HepG2 (cell line): ENCODE measurements around the gene C1QTNF12. TPM values are rescaled to one million over a fixed set of nuclear protein-coding genes. Genes with fewer than 3 reads are reported as not detected.

ENCODE experiments used
- AGO1 ChIP-seq: fragments of 200-400 bp; formaldehyde crosslinking; IDR thresholded peaks from 2 replicates; pipeline ENCODE4 v1.6.1; 2017; ENCODE audit warnings: mild to moderate bottlenecking, low read depth, low read length, moderate library complexity; ENCODE audit not compliant: poor library complexity, severe bottlenecking
- ATF5 ChIP-seq: sonication (generic); formaldehyde crosslinking; IDR thresholded peaks from 2 replicates; pipeline ENCODE4 v1.4.0; 2020; ENCODE audit warnings: mild to moderate bottlenecking, low read depth, missing genetic modification reagents
- CENPX ChIP-seq: sonication (generic); formaldehyde crosslinking; IDR thresholded peaks from 2 replicates; pipeline ENCODE4 v1.9.0; 2021; ENCODE audit warnings: mild to moderate bottlenecking, missing genetic modification reagents, moderate library complexity
- CHCHD3 ChIP-seq: sonication (generic); formaldehyde crosslinking; IDR thresholded peaks from 2 replicates; pipeline ENCODE4 v1.8.0; 2022; ENCODE audit warnings: mild to moderate bottlenecking, missing genetic modification reagents, moderate library complexity
- GMEB1 ChIP-seq: sonication (generic); formaldehyde crosslinking; IDR thresholded peaks from 2 replicates; pipeline ENCODE4 v1.5.1; 2020; ENCODE audit warnings: missing genetic modification reagents, mild to moderate bottlenecking, borderline replicate concordance
- JDP2 ChIP-seq: sonication (generic); formaldehyde crosslinking; IDR thresholded peaks from 2 replicates; pipeline ENCODE4 v1.8.1; 2022; ENCODE audit warnings: missing genetic modification reagents, borderline replicate concordance
- KDM3A ChIP-seq: IDR thresholded peaks from 2 replicates; pipeline ENCODE4 v1.6.1; 2018; ENCODE audit warnings: low read depth, missing compliant biosample characterization
- PRPF4 ChIP-seq: fragments of 200-400 bp; formaldehyde crosslinking; IDR thresholded peaks from 2 replicates; pipeline ENCODE4 v1.6.1; 2016; ENCODE audit warnings: low read length, low read depth; ENCODE audit not compliant: poor library complexity, severe bottlenecking
- RBM22 ChIP-seq: fragments of 200-400 bp; formaldehyde crosslinking; optimal IDR thresholded peaks from 2 replicates; pipeline ENCODE3; 2017; ENCODE audit warnings: mild to moderate bottlenecking, low read length, moderate library complexity
- SNAI1 ChIP-seq: sonication (generic); formaldehyde crosslinking; IDR thresholded peaks from 2 replicates; pipeline ENCODE4 v1.5.0; 2020; ENCODE audit warnings: mild to moderate bottlenecking, missing genetic modification reagents, borderline replicate concordance
- TBP ChIP-seq: sonication (generic); formaldehyde crosslinking; IDR thresholded peaks from 2 replicates; pipeline ENCODE4 v1.5.0; 2020; ENCODE audit warnings: missing genetic modification reagents
- TERF1 ChIP-seq: sonication (generic); formaldehyde crosslinking; IDR thresholded peaks from 2 replicates; pipeline ENCODE4 v1.8.0; 2022; ENCODE audit warnings: mild to moderate bottlenecking, missing genetic modification reagents, moderate library complexity
- TFAP4 ChIP-seq: sonication (generic); IDR thresholded peaks from 2 replicates; pipeline ENCODE4 v1.6.1; 2016; ENCODE audit warnings: low read depth, borderline replicate concordance
- ZBTB46 ChIP-seq: sonication (generic); formaldehyde crosslinking; IDR thresholded peaks from 2 replicates; pipeline ENCODE4 v1.4.0; 2020; ENCODE audit warnings: mild to moderate bottlenecking, missing genetic modification reagents, borderline replicate concordance
- ZNF12 ChIP-seq: sonication (generic); formaldehyde crosslinking; IDR thresholded peaks from 2 replicates; pipeline ENCODE4 v1.5.0; 2020; ENCODE audit warnings: missing genetic modification reagents
- ZNF124 ChIP-seq: sonication (generic); formaldehyde crosslinking; IDR thresholded peaks from 2 replicates; pipeline ENCODE4 v1.4.0; 2020; ENCODE audit warnings: missing genetic modification reagents
- ZNF564 ChIP-seq: sonication (generic); formaldehyde crosslinking; IDR thresholded peaks from 2 replicates; pipeline ENCODE4 v1.8.1; 2023; ENCODE audit warnings: mild to moderate bottlenecking, missing genetic modification reagents
- ZNF782 ChIP-seq: sonication (generic); formaldehyde crosslinking; IDR thresholded peaks from 2 replicates; pipeline ENCODE4 v1.4.0; 2020; ENCODE audit warnings: missing genetic modification reagents, mild to moderate bottlenecking, borderline replicate concordance
- ZZZ3 ChIP-seq: sonication (generic); formaldehyde crosslinking; IDR thresholded peaks from 2 replicates; pipeline ENCODE4 v1.4.0; 2020; ENCODE audit warnings: missing genetic modification reagents, mild to moderate bottlenecking, borderline replicate concordance
- polyA plus RNA-seq, 8 experiments: library from polyadenylated mRNA; depleted of rRNA in 3 of 8; stranded (reverse) in 7 of 8; unstranded in 1 of 8; fragments of >200 nt; fragmentation: Illumina TruSeq in 4 of 8; extraction: Trizol in 4 of 8; gene quantifications; 2 replicates each; pipeline versions ENCODE4 v1.2.1 to v1.2.3, GENCODE V29; 2011 to 2016; ENCODE audit warnings: low read depth in 4 of 8, missing spikeins in 1 of 8, mixed read lengths in 1 of 8; ENCODE audit not compliant: insufficient read depth in 1 of 8
- total RNA-seq, 5 experiments: library from RNA; depleted of rRNA; stranded (reverse); fragments of >200 nt; fragmentation: Illumina TruSeq; extraction: Trizol; gene quantifications; 2 replicates each; pipeline ENCODE4 v1.2.3, GENCODE V29; 2016; ENCODE audit warnings: low read depth in 1 of 5

C1QTNF12 gene
- total and polyA plus RNA-seq, 2 of the 13 experiments (the other 11 are each of a cell fraction or from before 2014, with no cell fraction given): 0.18 to 0.64 TPM

GRCh38 chr1:1231400-1232207 is 14.9 kb downstream of the C1QTNF12 start, which contains the start of gene SDF4 (continued):
- TF ChIP-seq TERF1 (CRISPR knock-in tag): no peak
- no peak for TF ChIP-seq SNAI1 (CRISPR knock-in tag)
- no peak for TF ChIP-seq KDM3A
- peak; percentile 94 for TF ChIP-seq AGO1
- TF ChIP-seq TBP (CRISPR knock-in tag): no peak
- 0 out of 2 replicates have a peak, but pooled peaks have one; percentile 61 for TF ChIP-seq ZNF124
- TF ChIP-seq ZBTB46 (CRISPR knock-in tag): peak; percentile 44; the same call in 1 of the 2 replicates
- TF ChIP-seq RBM22: no peak
- no peak for TF ChIP-seq JDP2 (CRISPR knock-in tag)
- 0 out of 2 replicates have a peak, but pooled peaks have one; percentile 68 for TF ChIP-seq ZNF782 (CRISPR knock-in tag)
- no peak for TF ChIP-seq CHCHD3 (CRISPR knock-in tag)
- 0 out of 2 replicates have a peak, but pooled peaks have one; percentile 41 for TF ChIP-seq ZZZ3 (CRISPR knock-in tag)
- TF ChIP-seq PRPF4: no peak
- TF ChIP-seq TFAP4: no peak
- no peak for TF ChIP-seq CENPX
- peak; percentile 79; the same call in 1 of the 2 replicates for TF ChIP-seq ZNF564 (CRISPR knock-in tag)
- 0 out of 2 replicates have a peak, but pooled peaks have one; percentile 9 for TF ChIP-seq ZNF12 (CRISPR knock-in tag)
- TF ChIP-seq ATF5 (CRISPR knock-in tag): no peak
- TF ChIP-seq GMEB1 (CRISPR knock-in tag): peak; percentile 92
